CD4-positive, alpha-beta memory T cell (primary cell): Measurements from ENCODE around the gene IFITM10. TPM values are rescaled to one million over a fixed set of nuclear protein-coding genes. Genes with fewer than 3 reads are reported as not detected.
A peak's percentile ranks its signal among the peaks of the same experiment; 100 is the strongest.

Experiments
- CTCF ChIA-PET: fragments of 350-600 bp; sonication (Branson Sonifier 250); formaldehyde crosslinking; loops from one replicate; lab custom pipeline; 2021; ENCODE audit warnings: inconsistent platforms; ENCODE audit not compliant: partially characterized antibody; lab: Charles Lee
- POLR2A ChIA-PET: fragments of 350-600 bp; sonication (Branson Sonifier 250); formaldehyde crosslinking; loops from one replicate; lab custom pipeline; 2021; ENCODE audit not compliant: partially characterized antibody; lab: Charles Lee
- DNase-seq, 5 donors: peaks; one replicate each; pipeline versions ENCODE4 v3.0.0 to v3.0.0-alpha.2; 2020 to 2022; ENCODE audit warnings: mixed read lengths in 1 of 5
- H3K27ac ChIP-seq: one replicate; pipeline ENCODE4 v1.7.0; 2013; ENCODE audit warnings: low read depth, low read length
- H3K27me3 ChIP-seq: 2 replicates; pipeline ENCODE4 v1.7.0; 2013; ENCODE audit warnings: mild to moderate bottlenecking, low read length, moderate library complexity; ENCODE audit not compliant: insufficient read depth
- H3K36me3 ChIP-seq: 2 replicates; pipeline ENCODE4 v1.7.0; 2013; ENCODE audit warnings: mild to moderate bottlenecking, low read length, moderate library complexity; ENCODE audit not compliant: insufficient read depth
- H3K4me1 ChIP-seq: 2 replicates; pipeline ENCODE4 v1.7.0; 2013; ENCODE audit warnings: mild to moderate bottlenecking, low read length, moderate library complexity; ENCODE audit not compliant: insufficient read depth
- H3K4me3 ChIP-seq, 2 donors: one replicate each; pipeline ENCODE4 v1.7.0; 2013; ENCODE audit warnings: low read length in 2 of 2, mild to moderate bottlenecking in 1 of 2
- H3K9me3 ChIP-seq, 2 donors: one replicate each; pipeline ENCODE4 v1.7.0; 2013; ENCODE audit warnings: low read length in 2 of 2, control low read depth in 1 of 2; ENCODE audit not compliant: control insufficient read depth in 1 of 2
- H3K27ac Mint-ChIP-seq, 7 donors: one replicate each; pipeline ENCODE4 v1.8.0; 2020 to 2021; ENCODE audit warnings: mixed read lengths in 7 of 7, mild to moderate bottlenecking in 6 of 7, inconsistent platforms in 3 of 7, moderate library complexity in 3 of 7
- H3K27me3 Mint-ChIP-seq, 2 donors: one replicate each; pipeline ENCODE4 v1.8.0; 2020 to 2021; ENCODE audit warnings: mixed read lengths in 2 of 2
- H3K36me3 Mint-ChIP-seq, 2 donors: one replicate each; pipeline ENCODE4 v1.8.0; 2020 to 2021; ENCODE audit warnings: mixed read lengths in 2 of 2, inconsistent platforms in 1 of 2, mild to moderate bottlenecking in 1 of 2
- H3K4me1 Mint-ChIP-seq, 4 donors: one replicate each; pipeline ENCODE4 v1.8.0; 2020 to 2021; ENCODE audit warnings: mixed read lengths in 4 of 4, mild to moderate bottlenecking in 1 of 4
- H3K4me3 Mint-ChIP-seq, 8 donors: one replicate each; pipeline ENCODE4 v1.8.0; 2020 to 2021; ENCODE audit warnings: mixed read lengths in 8 of 8, mild to moderate bottlenecking in 7 of 8, moderate library complexity in 6 of 8, inconsistent platforms in 3 of 8
- H3K9me3 Mint-ChIP-seq, 8 donors: one replicate each; pipeline ENCODE4 v1.8.0; 2020 to 2021; ENCODE audit warnings: mixed read lengths in 8 of 8, mild to moderate bottlenecking in 5 of 8, inconsistent platforms in 3 of 8, moderate library complexity in 1 of 8
- intact Hi-C: fragments of 100-400 bp; cut with micrococcal nuclease; formaldehyde crosslinking; loops from one replicate; pipeline ENCODE4 v1.15.1; 2023
- polyA plus RNA-seq, 2 donors: library from polyadenylated mRNA; unstranded; fragments of 300-500 nt; fragmentation: Illumina TruSeq; gene quantifications; one replicate each; pipeline ENCODE4 v1.2.3, GENCODE V29; 2021
- total RNA-seq, 2 experiments: library from RNA; stranded (reverse); gene quantifications; one replicate each; pipeline ENCODE4 v1.2.3, GENCODE V29; 2021

The IFITM10 gene
- total and polyA plus RNA-seq, 4 experiments from 2014 or later = 1.6 to 1.8 TPM; not detected in 2

GRCh38 chr11:1748636-1749394, 1.6 kb downstream of the IFITM10 start:
- H3K36me3 Mint-ChIP-seq = peaks cover 5 to 7% of the 10 kb centered on the region in 2 donors
- peaks cover 11 to 12% of the 10 kb centered on the region in 2 donors for H3K27me3 Mint-ChIP-seq
- peaks cover 0 to 4% (median 0%) of the 10 kb centered on the region in 8 donors for H3K9me3 Mint-ChIP-seq
- H3K9me3 ChIP-seq = no peaks in the 10 kb centered on the region
- H3K27ac ChIP-seq = no peak overlapping the region
- H3K27ac Mint-ChIP-seq = no peak overlapping the region
- H3K4me3 Mint-ChIP-seq = peak overlapping the region in 6 of 8 donors; percentile 33 to 63 (median 44)
- peaks cover 7% of the 10 kb centered on the region for H3K36me3 ChIP-seq
- peaks cover 4 to 30% (median 21%) of the 10 kb centered on the region in 4 donors for H3K4me1 Mint-ChIP-seq
- intact Hi-C loops = no loop called here
- no peaks in the 10 kb centered on the region for H3K27me3 ChIP-seq
- DNase-seq = no peak
- POLR2A ChIA-PET = no interaction called here
- CTCF ChIA-PET = no interaction called here
- H3K4me1 ChIP-seq = peaks cover 10% of the 10 kb centered on the region
- H3K4me3 ChIP-seq = no peak overlapping the region

GRCh38 chr11:1747753-1748635, 2.4 kb downstream of the IFITM10 start:
- DNase-seq = no peak
- POLR2A ChIA-PET = no interaction called here
- Mint-ChIP-seq H3K9me3 (peaks cover 0 to 4% (median 0%) of the 10 kb centered on the region in 8 donors), H3K4me1 (peaks cover 4 to 30% (median 18%) of the 10 kb centered on the region in 4 donors), H3K27me3 (peaks cover 11 to 12% of the 10 kb centered on the region in 2 donors), H3K36me3 (peaks cover under 1 to 4% of the 10 kb centered on the region in 2 donors), H3K4me3 (peak overlapping the region in 1 of 8 donors; percentile 61), H3K27ac (no peak overlapping the region)
- Histone ChIP-seq H3K36me3 (peaks cover 1% of the 10 kb centered on the region), H3K4me1 (peaks cover 10% of the 10 kb centered on the region), H3K27me3 (no peaks in the 10 kb centered on the region), H3K4me3 (no peak overlapping the region), H3K27ac (no peak overlapping the region), H3K9me3 (no peaks in the 10 kb centered on the region)
- CTCF ChIA-PET = no interaction called here
- intact Hi-C loops = no loop called here

- intact Hi-C loops = no loop called here
- no peak overlapping the region for H3K27ac Mint-ChIP-seq
- POLR2A ChIA-PET = no interaction called here
These were observed 3.2 kb downstream of the IFITM10 start for GRCh38 chr11:1746956-1747752.

GRCh38 chr11:1746511-1746931, 3.9 kb downstream of the IFITM10 start:
- peaks cover 11 to 12% of the 10 kb centered on the region in 2 donors for H3K27me3 Mint-ChIP-seq
- peaks cover 4 to 26% (median 18%) of the 10 kb centered on the region in 4 donors for H3K4me1 Mint-ChIP-seq
- peaks cover 10% of the 10 kb centered on the region for H3K4me1 ChIP-seq
- H3K4me3 ChIP-seq = no peak overlapping the region
- ChIA-PET CTCF (no interaction called here), POLR2A (no interaction called here)
- DNase-seq = no peak
- H3K27me3 ChIP-seq = no peaks in the 10 kb centered on the region
- H3K9me3 Mint-ChIP-seq = peaks cover 0 to 4% (median 0%) of the 10 kb centered on the region in 8 donors
- H3K27ac Mint-ChIP-seq = peak overlapping the region in 1 of 7 donors; percentile 4
- no peak overlapping the region for H3K4me3 Mint-ChIP-seq
- no peaks in the 10 kb centered on the region for H3K9me3 ChIP-seq
- no peaks in the 10 kb centered on the region for H3K36me3 ChIP-seq
- H3K36me3 Mint-ChIP-seq = peaks cover 0 to 2% of the 10 kb centered on the region in 2 donors
- intact Hi-C loops = no loop called here
- H3K27ac ChIP-seq = no peak overlapping the region

More at GRCh38 chr11:1746956-1747752, 3.2 kb downstream of the IFITM10 start:
- H3K9me3 ChIP-seq = no peaks in the 10 kb centered on the region
- H3K4me3 ChIP-seq = no peak overlapping the region
- H3K27me3 Mint-ChIP-seq = peaks cover 11 to 12% of the 10 kb centered on the region in 2 donors
- H3K4me1 Mint-ChIP-seq = peaks cover 4 to 30% (median 18%) of the 10 kb centered on the region in 4 donors
- no peak for DNase-seq
- peaks cover 0 to 4% (median 0%) of the 10 kb centered on the region in 8 donors for H3K9me3 Mint-ChIP-seq
- peaks cover 10% of the 10 kb centered on the region for H3K4me1 ChIP-seq
- no peak overlapping the region for H3K27ac ChIP-seq
- CTCF ChIA-PET = no interaction called here
- H3K36me3 ChIP-seq = no peaks in the 10 kb centered on the region
- H3K36me3 Mint-ChIP-seq = peaks cover 0 to 4% of the 10 kb centered on the region in 2 donors
- no peak overlapping the region for H3K4me3 Mint-ChIP-seq
- H3K27me3 ChIP-seq = no peaks in the 10 kb centered on the region

- H3K4me3 Mint-ChIP-seq = no peak overlapping the region
- H3K27me3 ChIP-seq = no peaks in the 10 kb centered on the region
- no peak for DNase-seq
- peaks cover 0 to 4% (median 0%) of the 10 kb centered on the region in 8 donors for H3K9me3 Mint-ChIP-seq
- peaks cover 4 to 25% (median 18%) of the 10 kb centered on the region in 4 donors for H3K4me1 Mint-ChIP-seq
- H3K9me3 ChIP-seq = no peaks in the 10 kb centered on the region
- intact Hi-C loops = no loop called here
- peaks cover 10% of the 10 kb centered on the region for H3K4me1 ChIP-seq
- H3K27ac ChIP-seq = no peak overlapping the region
- ChIA-PET POLR2A (no interaction called here), CTCF (no interaction called here)
- H3K36me3 Mint-ChIP-seq = peaks cover 0 to 2% of the 10 kb centered on the region in 2 donors
- H3K4me3 ChIP-seq = no peak overlapping the region
- peaks cover 11 to 12% of the 10 kb centered on the region in 2 donors for H3K27me3 Mint-ChIP-seq
- no peaks in the 10 kb centered on the region for H3K36me3 ChIP-seq
- peak overlapping the region in 2 of 7 donors; percentile 0 to 90 for H3K27ac Mint-ChIP-seq
These were observed 4.6 kb downstream of the IFITM10 start for GRCh38 chr11:1745701-1746320.

GRCh38 chr11:1744891-1745700, 5.3 kb downstream of the IFITM10 start:
- Histone ChIP-seq H3K4me3 (no peak overlapping the region), H3K9me3 (no peaks in the 10 kb centered on the region), H3K27me3 (no peaks in the 10 kb centered on the region), H3K27ac (no peak overlapping the region), H3K4me1 (peaks cover 10% of the 10 kb centered on the region), H3K36me3 (no peaks in the 10 kb centered on the region)
- POLR2A ChIA-PET = no interaction called here
- intact Hi-C loops = no loop called here
- no peak overlapping the region for H3K4me3 Mint-ChIP-seq
- H3K4me1 Mint-ChIP-seq = peaks cover 3 to 18% (median 12%) of the 10 kb centered on the region in 4 donors
- H3K9me3 Mint-ChIP-seq = peaks cover 0 to 4% (median 0%) of the 10 kb centered on the region in 8 donors
- peaks cover 0 to under 1% of the 10 kb centered on the region in 2 donors for H3K36me3 Mint-ChIP-seq
- peaks cover 7% of the 10 kb centered on the region in 2 donors for H3K27me3 Mint-ChIP-seq
- CTCF ChIA-PET = no interaction called here
- no peak overlapping the region for H3K27ac Mint-ChIP-seq
- no peak for DNase-seq
